ENCODE results near the gene SYNRG.

The SYNRG gene

DNA sequence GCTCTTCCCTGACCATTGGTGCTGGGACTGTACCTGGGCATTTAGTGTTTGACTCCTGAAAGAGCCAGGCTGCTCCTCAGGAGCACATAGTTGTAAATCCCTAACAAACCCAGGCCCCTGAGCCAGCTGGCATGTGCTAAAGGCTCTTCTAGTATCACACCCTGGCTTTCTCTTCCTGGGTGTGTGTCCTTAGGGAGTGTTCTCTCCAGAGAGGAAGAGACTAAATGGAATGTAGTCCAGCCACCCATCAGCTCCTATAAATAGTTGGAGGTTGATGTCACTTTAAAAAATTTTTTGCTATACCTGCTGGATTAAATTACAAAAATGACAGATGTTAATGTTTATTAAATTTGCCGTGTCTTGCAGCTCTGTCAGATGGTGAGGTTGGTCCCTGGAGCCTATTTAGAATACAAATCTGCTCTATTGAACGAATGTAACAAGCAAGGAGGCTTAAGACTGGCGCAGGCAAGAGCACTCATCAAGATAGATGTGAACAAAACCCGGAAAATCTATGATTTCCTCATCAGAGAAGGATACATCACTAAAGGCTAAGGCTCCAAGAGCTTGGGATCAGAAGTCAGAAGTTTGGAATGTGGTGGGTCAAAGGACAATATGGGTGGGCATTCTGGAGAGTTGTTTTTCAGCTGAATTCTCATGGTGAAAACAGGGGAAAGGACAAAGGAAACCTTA lies 132.6 kb downstream of the SYNRG start:
- DNase-seq (ENCODE audit: low read depth), result peak; percentile 73

DNA sequence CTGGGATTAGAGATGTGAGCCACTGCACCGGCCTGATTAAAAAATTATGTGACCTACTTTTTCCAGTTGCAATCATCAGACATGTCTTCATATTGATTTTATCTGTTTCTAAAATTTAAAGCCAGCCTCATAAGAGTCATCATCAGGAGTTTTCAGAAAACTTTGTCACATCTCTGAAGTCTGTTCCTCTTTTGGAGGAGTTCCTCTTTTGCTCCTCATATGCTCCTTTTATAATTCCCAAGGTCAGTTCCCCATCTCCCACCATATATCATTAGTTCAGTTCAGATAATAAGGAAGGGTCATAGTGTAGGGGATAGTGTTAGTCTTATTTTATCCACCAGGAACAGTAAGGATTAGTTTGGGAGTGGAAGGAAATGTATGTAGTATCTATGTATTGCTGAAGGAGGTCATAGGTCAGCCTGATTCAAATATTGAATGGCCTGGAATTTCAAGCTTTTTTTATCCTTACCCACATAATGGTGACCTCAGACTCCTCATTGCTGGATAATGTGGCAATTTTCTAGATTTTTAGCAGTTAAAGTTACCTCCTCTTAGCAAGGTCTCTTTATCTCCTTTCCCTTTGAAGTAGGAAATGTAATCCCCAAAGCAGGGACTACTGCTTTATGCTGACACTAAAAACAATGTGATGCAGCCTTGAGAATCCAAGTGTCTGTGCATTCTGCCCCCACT lies 133.3 kb downstream of the SYNRG start:
- peak; percentile 33 for DNase-seq (ENCODE audit: low read depth)

DNA sequence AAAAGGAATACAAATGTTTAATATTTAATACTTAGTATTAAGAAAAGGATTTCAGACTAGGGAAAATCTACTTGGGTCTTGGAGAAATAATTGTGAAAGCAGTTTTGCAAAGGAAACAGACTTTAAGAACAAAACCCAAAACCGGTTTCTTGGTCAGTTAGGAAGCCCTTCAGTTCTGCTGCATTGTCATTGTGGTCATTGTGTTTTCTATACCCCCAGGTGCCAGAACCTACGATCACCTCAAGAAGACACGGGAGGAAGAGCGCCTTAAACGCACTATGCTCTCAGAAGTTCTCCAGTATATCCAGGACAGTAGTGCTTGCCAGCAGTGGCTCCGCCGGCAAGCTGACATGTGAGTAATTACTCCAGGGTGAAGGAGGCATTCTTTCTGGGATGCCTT lies 139.0 kb downstream of the SYNRG start:
- DNase-seq (ENCODE audit: low read depth), result no peak

DNA sequence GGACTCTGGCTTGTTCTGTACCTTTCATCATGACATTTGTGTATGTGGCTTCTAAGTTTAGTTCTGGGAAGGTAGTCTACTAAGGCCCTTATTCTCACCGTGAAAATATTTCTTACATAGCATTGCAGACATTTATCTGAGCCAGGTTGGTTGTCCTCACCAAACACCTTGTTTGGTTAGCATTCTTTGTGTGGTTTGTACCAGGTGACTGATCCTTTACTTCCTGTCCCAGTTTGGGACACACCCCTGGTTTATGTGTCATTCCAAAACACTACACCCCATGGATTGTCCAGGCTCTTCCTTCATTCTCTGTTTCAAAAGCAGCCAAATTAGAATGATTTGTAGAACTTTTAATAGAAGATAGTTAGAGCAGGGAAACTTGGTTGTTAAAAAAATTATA lies 142.7 kb downstream of the SYNRG start:
- peak; percentile 19 for DNase-seq (ENCODE audit: low read depth)

DNA sequence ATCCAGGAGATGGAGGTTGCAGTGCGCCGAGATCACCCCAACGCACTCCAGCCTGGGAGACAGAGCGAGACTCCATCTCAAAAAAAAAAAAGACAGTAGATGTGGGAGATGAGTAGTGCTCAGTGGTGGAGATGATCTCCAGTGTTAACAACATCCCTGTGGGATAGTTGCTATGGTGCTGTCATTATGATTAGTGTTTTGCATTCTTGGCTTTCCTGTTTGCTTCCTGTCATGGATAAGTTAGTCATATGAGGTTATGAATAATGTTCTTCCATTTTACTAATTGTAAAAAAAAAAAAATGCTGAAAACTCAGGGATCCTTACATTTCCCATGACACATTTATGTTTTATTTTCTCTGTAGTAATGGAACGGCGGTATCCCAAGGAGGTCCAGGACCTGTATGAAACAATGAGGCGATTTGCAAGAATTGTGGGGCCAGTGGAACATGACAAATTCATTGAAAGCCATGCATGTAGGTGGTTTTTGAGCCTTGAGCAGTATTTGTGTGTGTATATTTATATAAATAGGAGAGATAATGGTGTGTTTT lies 144.1 kb downstream of the SYNRG start:
- peak; percentile 89 for DNase-seq (ENCODE audit: low read depth)

Measured in ELR (cell line).